Activated T-cell treated with anti-CD3 and anti-CD28 coated beads for 48 hours (primary cell): ENCODE measurements around the gene KRTAP4-11.
"Not testable (repeated sequence)": the region's sequence is repeated elsewhere in the genome, so short reads cannot be mapped to it uniquely, and the experiment has no call there.

Source experiments
- DNase-seq: peaks from one replicate; pipeline ENCODE4 v3.0.0-alpha.2; 2020; ENCODE audit warnings: low read depth

Gene KRTAP4-11

GRCh38 chr17:41084100-41084856 lies 33.9 kb downstream of the KRTAP4-11 start, which contains the start of gene KRTAP4-7:
TSS of gene KRTAP4-7 (plus strand) at chr17:41084150. CDS start at chr17:41084207, 57 bp downstream.
- DNase-seq, result not testable (repeated sequence)

- DNase-seq, result not testable (repeated sequence)
These were observed 34.7 kb downstream of the KRTAP4-11 start for GRCh38 chr17:41083427-41083826.

GRCh38 chr17:41082626-41083025 lies 35.5 kb downstream of the KRTAP4-11 start:
- DNase-seq, result no peak

GRCh38 chr17:41076788-41077187 lies 41.4 kb downstream of the KRTAP4-11 start:
- DNase-seq, result no peak

GRCh38 chr17:41073676-41074075 lies 44.5 kb downstream of the KRTAP4-11 start:
- no peak for DNase-seq

GRCh38 chr17:41071606-41072360 lies 46.4 kb downstream of the KRTAP4-11 start:
- DNase-seq, result no peak

GRCh38 chr17:41069031-41069430 lies 49.1 kb downstream of the KRTAP4-11 start:
- DNase-seq, result no peak

- no peak for DNase-seq
These were observed 50.9 kb downstream of the KRTAP4-11 start for GRCh38 chr17:41067281-41067680.
